Endometrium (tissue), 2 donors: ENCODE measurements around the gene TUBB6.

Experiments used
- FAIRE-seq: peaks from 2 replicates; lab custom pipeline; 2012; peaks lifted over from hg19 to GRCh38; lab: Jason Lieb, UNC
- donor health status: control.
- donor health status: control.

Gene TUBB6

GRCh38 chr18:12307701-12308385 lies at the start of gene TUBB6:
Gene TUBB6 (plus strand): TSS chr18:12308241. CDS start chr18:12308293, 52 bp downstream.
- no peak for FAIRE-seq

- no peak for FAIRE-seq
Measured at GRCh38 chr18:12258719-12259705, 49.0 kb upstream of the TUBB6 start.

GRCh38 chr18:12262748-12263147 lies 45.3 kb upstream of the TUBB6 start:
- no peak for FAIRE-seq

GRCh38 chr18:12264864-12265263 lies 43.2 kb upstream of the TUBB6 start:
- FAIRE-seq, result no peak

GRCh38 chr18:12271376-12272235 lies 36.4 kb upstream of the TUBB6 start:
- FAIRE-seq, result no peak

- FAIRE-seq, result no peak
Measured at GRCh38 chr18:12274793-12275192, 33.2 kb upstream of the TUBB6 start.

GRCh38 chr18:12276736-12277554 lies 31.1 kb upstream of the TUBB6 start:
- FAIRE-seq, result no peak

GRCh38 chr18:12278215-12278671 lies 29.8 kb upstream of the TUBB6 start:
- FAIRE-seq, result no peak

- FAIRE-seq, result peak; percentile 66
Measured at GRCh38 chr18:12278741-12279682, 29.0 kb upstream of the TUBB6 start.

- FAIRE-seq, result no peak
Measured at GRCh38 chr18:12279781-12280531, 28.1 kb upstream of the TUBB6 start.

GRCh38 chr18:12281861-12282260 lies 26.2 kb upstream of the TUBB6 start:
- FAIRE-seq, result no peak

GRCh38 chr18:12282442-12283039 lies 25.5 kb upstream of the TUBB6 start:
- no peak for FAIRE-seq

- no peak for FAIRE-seq
Measured at GRCh38 chr18:12283256-12283655, 24.8 kb upstream of the TUBB6 start.

- FAIRE-seq, result no peak
Measured at GRCh38 chr18:12283666-12284065, 24.4 kb upstream of the TUBB6 start.

- FAIRE-seq, result no peak
Measured at GRCh38 chr18:12287131-12287681, 20.8 kb upstream of the TUBB6 start.

- no peak for FAIRE-seq
Measured at GRCh38 chr18:12287684-12288402, 20.2 kb upstream of the TUBB6 start.

- FAIRE-seq, result no peak
Measured at GRCh38 chr18:12288403-12288755, 19.7 kb upstream of the TUBB6 start.

- no peak for FAIRE-seq
Measured at GRCh38 chr18:12290086-12290485, 18.0 kb upstream of the TUBB6 start.
